GM12878 (cell line): ENCODE results near the gene KRT73. TPM values are rescaled to one million over a fixed set of nuclear protein-coding genes. Genes with fewer than 3 reads are reported as not detected.

Experiments
- ATAC-seq: fragments of 200-7000 bp; cut with Tn5 transposase; 3 replicates; pipeline ENCODE4 v1.9.1; 2020; ENCODE audit warnings: mild to moderate bottlenecking, moderate library complexity
- BruUV-seq: library from RNA; stranded (reverse); fragments of 400-500 nt; replicated peaks from 2 replicates; lab custom pipeline; 2021; lab: Mats Ljungman, UMichigan
- CTCF ChIA-PET: fragments of 300-600 bp; sonication (Branson Sonifier 250); formaldehyde crosslinking; extraction: SDS; loops from one replicate; lab custom pipeline; 2021; ENCODE audit warnings: inconsistent platforms; lab: Yijun Ruan, JAX
- POLR2A ChIA-PET: fragments of 350-600 bp; formaldehyde crosslinking; extraction: SDS; loops from one replicate; lab custom pipeline; 2021; ENCODE audit warnings: inconsistent platforms; lab: Charles Lee
- RAD21 ChIA-PET: fragments of 300-600 bp; sonication (Branson Sonifier 250); formaldehyde crosslinking; loops from one replicate; lab custom pipeline; 2023; ENCODE audit warnings: antibody characterized with exemption; ENCODE audit not compliant: unreplicated experiment; lab: Charles Lee
- SMC1A ChIA-PET: fragments of 300-600 bp; sonication (Branson Sonifier 250); formaldehyde crosslinking; loops from one replicate; lab custom pipeline; 2023; ENCODE audit not compliant: unreplicated experiment, uncharacterized antibody; lab: Charles Lee
- DNase-seq: peaks from one replicate; pipeline ENCODE4 v3.0.0-alpha.2; 2011; ENCODE audit warnings: low read depth, low spot score
- FAIRE-seq: peaks from 3 replicates; lab custom pipeline; 2011; peaks lifted over from hg19 to GRCh38; lab: Jason Lieb, UNC
- H2AFZ ChIP-seq: 2 replicates; pipeline ENCODE4 v1.6.0; 2011; ENCODE audit warnings: low read depth, low read length, control low read depth; ENCODE audit not compliant: control insufficient read depth
- H3K27ac ChIP-seq: 2 replicates; pipeline ENCODE4 v1.5.1; 2011; ENCODE audit warnings: control low read depth; ENCODE audit not compliant: control insufficient read depth, insufficient read depth
- H3K27me3 ChIP-seq, 2 experiments: replicated peaks in 1 of 2; 2 replicates each; pipeline versions ENCODE4 v1.6.0 to v1.6.1; 2011; ENCODE audit warnings: low read length in 1 of 2; ENCODE audit not compliant: control insufficient read depth in 2 of 2, insufficient read depth in 2 of 2
- H3K36me3 ChIP-seq, 2 experiments: 2 replicates each; pipeline ENCODE4 v1.5.1; 2011; ENCODE audit warnings: low read length in 1 of 2; ENCODE audit not compliant: control insufficient read depth in 2 of 2, insufficient read depth in 2 of 2
- H3K4me1 ChIP-seq: 2 replicates; pipeline ENCODE4 v1.6.1; 2011; ENCODE audit warnings: mild to moderate bottlenecking, low read length, moderate library complexity, mixed read lengths; ENCODE audit not compliant: control insufficient read depth, insufficient read depth
- H3K4me2 ChIP-seq: 2 replicates; pipeline ENCODE4 v1.6.0; 2011; ENCODE audit warnings: control low read depth; ENCODE audit not compliant: control insufficient read depth, insufficient read depth
- H3K4me3 ChIP-seq: fragments of 200-600 bp; sonication (generic); 2 replicates; pipeline ENCODE4 v1.5.1; 2016
- H3K79me2 ChIP-seq: 2 replicates; pipeline ENCODE4 v1.6.0; 2011; ENCODE audit warnings: low read length; ENCODE audit not compliant: control insufficient read depth, insufficient read depth
- H3K9ac ChIP-seq: 2 replicates; pipeline ENCODE4 v1.8.0; 2011; ENCODE audit warnings: low read length, control low read depth, mixed read lengths; ENCODE audit not compliant: control insufficient read depth, insufficient read depth
- H3K9me3 ChIP-seq: replicated peaks from 3 replicates; pipeline ENCODE4 v1.5.1; 2011; ENCODE audit warnings: mild to moderate bottlenecking, low read length; ENCODE audit not compliant: control insufficient read depth, insufficient read depth
- H4K20me1 ChIP-seq: 2 replicates; pipeline ENCODE4 v1.6.0; 2011; ENCODE audit not compliant: control insufficient read depth, insufficient read depth
- BCLAF1 ChIP-seq: fragments of 450-650 bp; IDR thresholded peaks from 2 replicates; pipeline ENCODE4 v1.6.1; 2017; ENCODE audit warnings: antibody characterized with exemption, mild to moderate bottlenecking, moderate library complexity
- CEBPZ ChIP-seq: fragments of 150-350 bp; IDR thresholded peaks from 2 replicates; pipeline ENCODE4 v1.6.1; 2016; ENCODE audit warnings: low read depth, low read length
- CHD1 ChIP-seq: IDR thresholded peaks from 2 replicates; pipeline ENCODE4 v1.6.1; 2012; ENCODE audit warnings: low read depth, low read length, improper control_type of control experiment
- ZBTB40 ChIP-seq: fragments of 450-650 bp; IDR thresholded peaks from 2 replicates; pipeline ENCODE4 v1.6.1; 2016; ENCODE audit warnings: mild to moderate bottlenecking, moderate library complexity, borderline replicate concordance
- WGBS: methylation state at CpG from one replicate; pipeline ENCODE4 v1.1.6; 2016; ENCODE audit warnings: low lambda C conversion rate; ENCODE audit not compliant: insufficient replicate concordance, insufficient coverage; ENCODE audit errors: missing lambda C conversion rate; 5-methylcytosine and 5-hydroxymethylcytosine counted together
- in situ Hi-C: fragments of 300-500 bp; cut with MboI; formaldehyde crosslinking; loops from 9 replicates; pipeline ENCODE4 v1.14.3; 2018; ENCODE audit warnings: mixed read lengths
- intact Hi-C: fragments of 100-400 bp; cut with micrococcal nuclease; formaldehyde crosslinking; loops from one replicate; pipeline ENCODE4 v1.14.2; 2022; ENCODE audit not compliant: unreplicated experiment
- polyA plus RNA-seq, 11 experiments: library from polyadenylated mRNA; depleted of rRNA in 4 of 11; unstranded in 6 of 11; stranded (reverse) in 5 of 11; fragments of >200 nt; fragmentation: Nextera tagmentation in 4 of 11; fragmentation: Illumina TruSeq in 1 of 11; extraction: Ambion mirVana in 4 of 11; extraction: Trizol in 1 of 11; gene quantifications; 1 replicate in 1 of 11; 2 replicates in 10 of 11; pipeline versions ENCODE4 v1.2.1 to v1.2.3, GENCODE V29; 2011 to 2016; ENCODE audit warnings: inconsistent platforms in 2 of 11, missing spikeins in 2 of 11, low read depth in 1 of 11
- total RNA-seq, 4 experiments: library from RNA; depleted of rRNA in 3 of 4; stranded (reverse); fragments of >200 nt in 3 of 4; fragmentation: Illumina TruSeq in 1 of 4; extraction: Trizol in 1 of 4; gene quantifications; 2 replicates each; pipeline versions ENCODE4 v1.2.1 to v1.2.3, GENCODE V29; 2013 to 2021

Gene KRT73
- total and polyA plus RNA-seq, 10 of the 15 experiments (the other 5 are each of a cell fraction or from before 2014, with no cell fraction given), result not detected

- TF ChIP-seq CHD1 (no peak), CEBPZ (no peak)
Observed at GRCh38 chr12:52634266-52635056, 16.1 kb upstream of the KRT73 start (continued).

- in situ Hi-C loops, result no loop called here
Observed at GRCh38 chr12:52633383-52633782, 15.0 kb upstream of the KRT73 start.

More at GRCh38 chr12:52633383-52633782, 15.0 kb upstream of the KRT73 start:
- no peak overlapping the region for H3K27ac ChIP-seq
- ChIA-PET CTCF (no interaction called here), SMC1A (no interaction called here), RAD21 (no interaction called here), POLR2A (no interaction called here)
- DNase-seq, result no peak
- H3K4me2 ChIP-seq, result no peak overlapping the region
- H3K36me3 ChIP-seq, result no peaks in the 10 kb centered on the region
- no peaks in the 10 kb centered on the region for H3K4me1 ChIP-seq
- BruUV-seq, result no TSS peak
- TF ChIP-seq BCLAF1, result no peak
- no peak for TF ChIP-seq ZBTB40
- ATAC-seq, result no peak
- peaks cover 0 to 4% of the 10 kb centered on the region in 2 experiments; a peak in 3 of 4 replicates for H3K27me3 ChIP-seq
- WGBS, result 16% methylated on average over 4 of the region's 4 CpGs
- no peaks in the 10 kb centered on the region for H4K20me1 ChIP-seq
- no peak for FAIRE-seq
- H3K9ac ChIP-seq, result no peak overlapping the region
- H3K9me3 ChIP-seq, result no peaks in the 10 kb centered on the region
- no peaks in the 10 kb centered on the region for H3K79me2 ChIP-seq
- intact Hi-C loops, result no loop called here
- H2AFZ ChIP-seq, result no peak overlapping the region
- H3K4me3 ChIP-seq, result no peak overlapping the region
